Measurements from ENCODE around the gene SMAD5.

The SMAD5 gene

GRCh38 chr5:136137497-136138220 is 5.0 kb downstream of the SMAD5 start:
- no peak overlapping the region for H3K4me3 ChIP-seq (ENCODE audit: low read length)
- no peak overlapping the region for H3K27ac ChIP-seq (ENCODE audit: low read depth, low read length)
- H3K9ac ChIP-seq (ENCODE audit: low read depth, low read length), result no peak overlapping the region
- H3K9me3 ChIP-seq (ENCODE audit: insufficient read depth, low read depth, low read length), result no peaks in the 10 kb centered on the region
- peaks cover 13% of the 10 kb centered on the region for H3K4me1 ChIP-seq (ENCODE audit: insufficient read depth, low read length)
- WGBS, result 100% methylated on average over 1 of the region's 2 CpGs
- H3K36me3 ChIP-seq (ENCODE audit: insufficient read depth, low read length), result peaks cover 5% of the 10 kb centered on the region; the same call in 1 of the 2 replicates
- no peaks in the 10 kb centered on the region for H3K27me3 ChIP-seq (ENCODE audit: insufficient read depth, low read length)

DNA sequence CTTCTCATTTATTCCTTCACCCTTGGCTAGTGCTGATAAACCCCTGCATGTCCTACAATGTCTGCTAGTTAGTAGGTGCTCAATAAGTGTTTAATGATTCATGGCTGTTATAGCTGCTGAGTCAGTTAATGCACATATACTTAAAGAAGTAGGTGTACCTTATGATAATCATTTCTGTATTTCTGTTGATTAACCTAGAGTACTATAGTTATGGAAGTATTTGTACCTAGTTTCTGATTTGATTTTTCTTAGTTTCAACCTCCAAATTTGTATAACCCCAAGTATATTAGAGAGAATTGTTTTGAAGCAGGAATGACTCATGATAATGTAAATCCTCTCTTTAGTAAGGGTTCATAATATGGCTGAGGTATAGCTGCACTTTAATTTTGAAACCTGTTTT is 8.9 kb downstream of the SMAD5 start:
- no peaks in the 10 kb centered on the region for H3K27me3 ChIP-seq (ENCODE audit: insufficient read depth, low read length)
- no peak overlapping the region for H3K9ac ChIP-seq (ENCODE audit: low read depth, low read length)
- H3K4me3 ChIP-seq (ENCODE audit: low read length), result no peak overlapping the region
- no peaks in the 10 kb centered on the region for H3K36me3 ChIP-seq (ENCODE audit: insufficient read depth, low read length)
- no peaks in the 10 kb centered on the region for H3K9me3 ChIP-seq (ENCODE audit: insufficient read depth, low read depth, low read length)
- H3K4me1 ChIP-seq (ENCODE audit: insufficient read depth, low read length), result no peaks in the 10 kb centered on the region; the same call in none of the 2 replicates
- no peak overlapping the region for H3K27ac ChIP-seq (ENCODE audit: low read depth, low read length)

DNA sequence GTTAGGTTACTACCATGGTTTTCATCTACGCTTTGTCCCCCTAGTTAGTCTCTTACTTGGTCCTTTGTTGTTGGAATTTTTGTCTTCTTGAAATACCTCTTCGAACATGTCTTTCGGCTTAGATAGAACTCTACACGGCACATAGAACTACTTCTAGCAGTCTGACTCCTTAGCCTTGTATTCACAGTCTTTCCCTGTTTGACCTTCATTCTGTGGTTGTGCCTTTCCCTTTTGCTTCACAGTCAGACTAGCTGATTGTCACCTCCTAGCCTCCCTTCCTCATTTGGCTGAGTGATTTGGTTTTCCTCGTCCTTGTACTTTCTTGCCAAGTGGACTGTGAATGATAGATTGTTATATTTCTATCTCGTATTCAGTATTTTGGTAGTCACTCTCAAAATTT is 10.7 kb downstream of the SMAD5 start:
- Histone ChIP-seq H3K4me1 (ENCODE audit: insufficient read depth, low read length) (peaks cover under 1% of the 10 kb centered on the region), H3K9ac (ENCODE audit: low read depth, low read length) (no peak overlapping the region), H3K4me3 (ENCODE audit: low read length) (no peak overlapping the region), H3K27ac (ENCODE audit: low read depth, low read length) (no peak overlapping the region), H3K36me3 (ENCODE audit: insufficient read depth, low read length) (0 out of 2 replicates have a peak, but pooled peaks cover 2% of the 10 kb centered on the region), H3K9me3 (ENCODE audit: insufficient read depth, low read depth, low read length) (no peaks in the 10 kb centered on the region), H3K27me3 (ENCODE audit: insufficient read depth, low read length) (no peaks in the 10 kb centered on the region)
- 93% methylated on average over 5 of the region's 6 CpGs for WGBS

DNA sequence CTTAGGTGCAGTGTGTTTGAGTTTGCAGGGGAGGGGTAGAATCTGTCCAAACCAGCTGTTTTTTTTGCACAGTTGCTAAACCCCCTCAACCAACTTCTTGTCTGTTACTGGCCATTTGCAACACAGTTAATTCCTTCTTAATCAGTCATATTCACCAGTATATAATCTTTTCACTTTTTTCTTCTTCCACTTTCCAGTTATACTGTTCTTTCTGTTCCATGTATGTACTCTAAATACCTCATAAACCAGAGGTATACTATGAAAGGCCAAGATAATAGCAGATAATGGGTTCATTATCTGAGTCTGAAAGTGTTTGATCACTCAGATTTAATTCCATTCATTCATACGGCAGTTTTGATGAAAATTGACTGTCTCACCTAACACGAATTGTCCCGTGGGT is 11.1 kb downstream of the SMAD5 start:
- Histone ChIP-seq H3K27me3 (ENCODE audit: insufficient read depth, low read length) (no peaks in the 10 kb centered on the region), H3K27ac (ENCODE audit: low read depth, low read length) (no peak overlapping the region), H3K36me3 (ENCODE audit: insufficient read depth, low read length) (peaks cover 6% of the 10 kb centered on the region; the same call in 1 of the 2 replicates), H3K4me3 (ENCODE audit: low read length) (no peak overlapping the region), H3K4me1 (ENCODE audit: insufficient read depth, low read length) (peaks cover 4% of the 10 kb centered on the region), H3K9me3 (ENCODE audit: insufficient read depth, low read depth, low read length) (no peaks in the 10 kb centered on the region), H3K9ac (ENCODE audit: low read depth, low read length) (no peak overlapping the region)
- WGBS, result 97% methylated on average over 3 of the region's 3 CpGs

GRCh38 chr5:136145030-136145429 is 12.4 kb downstream of the SMAD5 start:
- no peak overlapping the region for H3K9ac ChIP-seq (ENCODE audit: low read depth, low read length)
- peaks cover 11% of the 10 kb centered on the region; the same call in 1 of the 2 replicates for H3K4me1 ChIP-seq (ENCODE audit: insufficient read depth, low read length)
- H3K36me3 ChIP-seq (ENCODE audit: insufficient read depth, low read length), result peaks cover 6% of the 10 kb centered on the region; the same call in 1 of the 2 replicates
- no peak overlapping the region for H3K27ac ChIP-seq (ENCODE audit: low read depth, low read length)
- no peaks in the 10 kb centered on the region for H3K9me3 ChIP-seq (ENCODE audit: insufficient read depth, low read depth, low read length)
- 83% methylated on average over 1 of the region's 2 CpGs for WGBS
- H3K4me3 ChIP-seq (ENCODE audit: low read length), result no peak overlapping the region
- no peaks in the 10 kb centered on the region for H3K27me3 ChIP-seq (ENCODE audit: insufficient read depth, low read length)

- no peak overlapping the region for H3K4me3 ChIP-seq (ENCODE audit: low read length)
- 77% methylated on average over 2 of the region's 3 CpGs for WGBS
- H3K36me3 ChIP-seq (ENCODE audit: insufficient read depth, low read length), result peaks cover 6% of the 10 kb centered on the region; the same call in 1 of the 2 replicates
- H3K27me3 ChIP-seq (ENCODE audit: insufficient read depth, low read length), result no peaks in the 10 kb centered on the region
- H3K4me1 ChIP-seq (ENCODE audit: insufficient read depth, low read length), result peaks cover 11% of the 10 kb centered on the region; the same call in 1 of the 2 replicates
- no peaks in the 10 kb centered on the region for H3K9me3 ChIP-seq (ENCODE audit: insufficient read depth, low read depth, low read length)
- no peak overlapping the region for H3K27ac ChIP-seq (ENCODE audit: low read depth, low read length)
- no peak overlapping the region for H3K9ac ChIP-seq (ENCODE audit: low read depth, low read length)
Observed at GRCh38 chr5:136146201-136146600, 13.6 kb downstream of the SMAD5 start.

DNA sequence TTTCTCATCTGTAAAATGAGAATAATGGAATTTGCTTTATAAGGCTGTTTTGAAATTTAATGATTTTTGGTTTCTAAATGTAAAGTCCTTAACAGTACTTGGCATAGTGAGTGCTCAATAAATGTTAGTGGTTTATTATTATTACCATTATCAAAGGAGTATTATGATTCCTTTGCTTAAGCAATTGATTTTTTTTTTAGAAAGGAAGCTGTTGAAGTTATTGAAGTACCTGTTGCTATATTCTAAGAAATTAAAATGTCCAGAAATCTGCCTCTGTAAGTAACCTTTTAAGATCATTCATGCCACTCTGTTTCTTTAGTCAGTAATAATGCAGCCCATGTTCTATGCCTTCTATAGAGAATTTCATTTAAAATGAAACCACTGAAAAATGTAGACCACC is 15.0 kb downstream of the SMAD5 start:
- Histone ChIP-seq H3K9ac (ENCODE audit: low read depth, low read length) (no peak overlapping the region), H3K4me1 (ENCODE audit: insufficient read depth, low read length) (peaks cover 11% of the 10 kb centered on the region; the same call in 1 of the 2 replicates), H3K4me3 (ENCODE audit: low read length) (no peak overlapping the region), H3K27me3 (ENCODE audit: insufficient read depth, low read length) (no peaks in the 10 kb centered on the region), H3K27ac (ENCODE audit: low read depth, low read length) (no peak overlapping the region), H3K36me3 (ENCODE audit: insufficient read depth, low read length) (peaks cover 16% of the 10 kb centered on the region), H3K9me3 (ENCODE audit: insufficient read depth, low read depth, low read length) (no peaks in the 10 kb centered on the region)

GRCh38 chr5:136149891-136150290 is 17.2 kb downstream of the SMAD5 start:
- Histone ChIP-seq H3K9me3 (ENCODE audit: insufficient read depth, low read depth, low read length) (no peaks in the 10 kb centered on the region), H3K4me1 (ENCODE audit: insufficient read depth, low read length) (0 out of 2 replicates have a peak, but pooled peaks cover 11% of the 10 kb centered on the region), H3K27ac (ENCODE audit: low read depth, low read length) (no peak overlapping the region), H3K4me3 (ENCODE audit: low read length) (no peak overlapping the region), H3K9ac (ENCODE audit: low read depth, low read length) (no peak overlapping the region), H3K27me3 (ENCODE audit: insufficient read depth, low read length) (no peaks in the 10 kb centered on the region), H3K36me3 (ENCODE audit: insufficient read depth, low read length) (peaks cover 39% of the 10 kb centered on the region)
- WGBS, result 100% methylated on average over 1 of the region's 1 CpG

GRCh38 chr5:136153581-136154236 is 21.1 kb downstream of the SMAD5 start:
- 0 out of 2 replicates have a peak, but pooled peaks cover 7% of the 10 kb centered on the region for H3K4me1 ChIP-seq (ENCODE audit: insufficient read depth, low read length)
- H3K27ac ChIP-seq (ENCODE audit: low read depth, low read length), result no peak overlapping the region
- H3K4me3 ChIP-seq (ENCODE audit: low read length), result no peak overlapping the region
- WGBS, result 95% methylated on average over 11 of the region's 11 CpGs
- peaks cover 4% of the 10 kb centered on the region; the same call in 1 of the 2 replicates for H3K9me3 ChIP-seq (ENCODE audit: insufficient read depth, low read depth, low read length)
- H3K27me3 ChIP-seq (ENCODE audit: insufficient read depth, low read length), result no peaks in the 10 kb centered on the region
- H3K9ac ChIP-seq (ENCODE audit: low read depth, low read length), result no peak overlapping the region
- peaks cover 68% of the 10 kb centered on the region for H3K36me3 ChIP-seq (ENCODE audit: insufficient read depth, low read length)

- Histone ChIP-seq H3K36me3 (ENCODE audit: insufficient read depth, low read length) (peaks cover 70% of the 10 kb centered on the region), H3K4me3 (ENCODE audit: low read length) (no peak overlapping the region), H3K9me3 (ENCODE audit: insufficient read depth, low read depth, low read length) (peaks cover 4% of the 10 kb centered on the region; the same call in 1 of the 2 replicates), H3K27ac (ENCODE audit: low read depth, low read length) (no peak overlapping the region), H3K9ac (ENCODE audit: low read depth, low read length) (no peak overlapping the region), H3K4me1 (ENCODE audit: insufficient read depth, low read length) (no peaks in the 10 kb centered on the region), H3K27me3 (ENCODE audit: insufficient read depth, low read length) (no peaks in the 10 kb centered on the region)
- WGBS, result 91% methylated on average over 2 of the region's 2 CpGs
Observed at GRCh38 chr5:136155078-136155477, 22.4 kb downstream of the SMAD5 start.

- no peaks in the 10 kb centered on the region for H3K27me3 ChIP-seq (ENCODE audit: insufficient read depth, low read length)
- no peak overlapping the region for H3K4me3 ChIP-seq (ENCODE audit: low read length)
- H3K9me3 ChIP-seq (ENCODE audit: insufficient read depth, low read depth, low read length), result peaks cover 4% of the 10 kb centered on the region; the same call in 1 of the 2 replicates
- WGBS, result 91% methylated on average over 1 of the region's 1 CpG
- no peaks in the 10 kb centered on the region for H3K4me1 ChIP-seq (ENCODE audit: insufficient read depth, low read length)
- H3K9ac ChIP-seq (ENCODE audit: low read depth, low read length), result no peak overlapping the region
- no peak overlapping the region for H3K27ac ChIP-seq (ENCODE audit: low read depth, low read length)
- H3K36me3 ChIP-seq (ENCODE audit: insufficient read depth, low read length), result peaks cover 76% of the 10 kb centered on the region
Observed at GRCh38 chr5:136155761-136156160, 23.1 kb downstream of the SMAD5 start.

Data from HUES64 (cell line).